ENCODE results near the gene RCOR1. TPM values are rescaled to one million over a fixed set of nuclear protein-coding genes. Genes with fewer than 3 reads are reported as not detected.

RCOR1 gene
- total and polyA plus RNA-seq, 8 donors: 33.2 to 80.3 (median 63.6) TPM

- TF ChIP-seq, protein P1, sequence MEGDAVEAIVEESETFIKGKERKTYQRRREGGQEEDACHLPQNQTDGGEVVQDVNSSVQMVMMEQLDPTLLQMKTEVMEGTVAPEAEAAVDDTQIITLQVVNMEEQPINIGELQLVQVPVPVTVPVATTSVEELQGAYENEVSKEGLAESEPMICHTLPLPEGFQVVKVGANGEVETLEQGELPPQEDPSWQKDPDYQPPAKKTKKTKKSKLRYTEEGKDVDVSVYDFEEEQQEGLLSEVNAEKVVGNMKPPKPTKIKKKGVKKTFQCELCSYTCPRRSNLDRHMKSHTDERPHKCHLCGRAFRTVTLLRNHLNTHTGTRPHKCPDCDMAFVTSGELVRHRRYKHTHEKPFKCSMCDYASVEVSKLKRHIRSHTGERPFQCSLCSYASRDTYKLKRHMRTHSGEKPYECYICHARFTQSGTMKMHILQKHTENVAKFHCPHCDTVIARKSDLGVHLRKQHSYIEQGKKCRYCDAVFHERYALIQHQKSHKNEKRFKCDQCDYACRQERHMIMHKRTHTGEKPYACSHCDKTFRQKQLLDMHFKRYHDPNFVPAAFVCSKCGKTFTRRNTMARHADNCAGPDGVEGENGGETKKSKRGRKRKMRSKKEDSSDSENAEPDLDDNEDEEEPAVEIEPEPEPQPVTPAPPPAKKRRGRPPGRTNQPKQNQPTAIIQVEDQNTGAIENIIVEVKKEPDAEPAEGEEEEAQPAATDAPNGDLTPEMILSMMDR (IDR thresholded peaks at IDR 0.05): no peak
- Histone ChIP-seq H3K27me3 (no peaks in the 10 kb centered on the region), H3K4me1 (peaks cover 0 to 33% of the 10 kb centered on the region in 2 donors), H3K4me3 (no peak overlapping the region), H3K36me3 (no peaks in the 10 kb centered on the region), H3K9me3 (no peaks in the 10 kb centered on the region), H3K27ac (no peak overlapping the region)
- DNase-seq (no peak), ATAC-seq (no peak)
- intact Hi-C loops (cut with DNase I): no loop called here
These were observed 75.3 kb downstream of the RCOR1 start for GRCh38 chr14:102667703-102668102.

DNA sequence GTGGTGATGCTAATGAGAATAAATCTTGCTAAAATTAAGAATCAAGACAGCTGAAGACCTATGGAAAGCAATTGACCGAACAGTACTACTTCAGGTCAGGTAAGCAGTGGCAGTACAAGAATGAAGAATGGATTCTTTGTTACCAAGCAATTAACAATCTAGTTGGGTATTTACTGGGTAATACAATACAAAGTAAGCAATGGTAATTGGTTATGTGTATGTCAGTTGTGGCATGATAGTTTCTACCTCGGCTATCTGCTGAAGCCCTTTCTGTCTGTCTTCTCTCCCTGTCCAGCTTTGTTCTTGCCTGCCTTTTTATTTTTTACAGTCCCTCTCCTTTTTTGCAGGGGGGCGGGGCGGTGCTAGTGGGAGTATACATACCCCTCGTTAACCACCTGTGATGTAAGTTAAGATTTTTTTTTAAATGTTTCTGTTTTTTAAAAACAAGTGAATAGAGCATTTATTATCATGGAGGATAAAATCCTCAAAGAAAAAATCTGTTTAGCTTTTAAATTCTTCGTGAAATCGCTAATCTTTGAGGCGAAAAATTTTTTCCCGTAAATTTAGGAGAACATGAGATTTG lies 75.9 kb downstream of the RCOR1 start:
- ATAC-seq (no peak), DNase-seq (no peak)
- H3K4me3 ChIP-seq: no peak overlapping the region
- H3K4me1 ChIP-seq: peaks cover 0 to 27% of the 10 kb centered on the region in 2 donors
- intact Hi-C loops (cut with DNase I): no loop called here
- TF ChIP-seq, protein P1 (IDR thresholded peaks at IDR 0.05): no peak
- peaks cover 0 to under 1% of the 10 kb centered on the region in 2 donors for H3K36me3 ChIP-seq
- H3K9me3 ChIP-seq: no peaks in the 10 kb centered on the region
- H3K27me3 ChIP-seq: no peaks in the 10 kb centered on the region
- H3K27ac ChIP-seq: no peak overlapping the region

DNA sequence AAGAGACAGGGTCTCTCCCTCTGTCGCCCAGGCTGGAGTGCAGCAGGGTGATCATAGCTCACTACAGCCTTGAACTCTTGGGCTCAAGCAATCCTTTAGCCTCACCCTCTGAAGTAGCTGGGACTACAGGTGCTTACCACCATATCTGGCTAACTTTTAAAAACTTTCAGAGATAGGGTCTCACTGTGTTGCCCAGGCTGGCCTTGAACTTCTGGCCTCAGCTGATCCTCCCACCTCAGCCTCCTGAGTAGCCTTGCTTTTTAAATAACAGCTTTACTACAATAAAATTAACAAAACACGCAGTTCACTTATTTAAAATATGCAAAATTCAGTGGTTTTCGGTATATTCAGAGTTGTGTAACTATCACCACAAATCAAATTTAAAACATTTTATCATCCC lies 79.0 kb downstream of the RCOR1 start:
- no peaks in the 10 kb centered on the region for H3K27me3 ChIP-seq
- H3K4me3 ChIP-seq: no peak overlapping the region
- ATAC-seq (no peak), DNase-seq (no peak)
- H3K4me1 ChIP-seq: peaks cover 0 to 12% of the 10 kb centered on the region in 2 donors
- H3K27ac ChIP-seq: no peak overlapping the region
- no peaks in the 10 kb centered on the region for H3K9me3 ChIP-seq
- TF ChIP-seq, protein P1 (IDR thresholded peaks at IDR 0.05): no peak
- intact Hi-C loops (cut with DNase I): no loop called here
- peaks cover 0 to 7% of the 10 kb centered on the region in 2 donors for H3K36me3 ChIP-seq

DNA sequence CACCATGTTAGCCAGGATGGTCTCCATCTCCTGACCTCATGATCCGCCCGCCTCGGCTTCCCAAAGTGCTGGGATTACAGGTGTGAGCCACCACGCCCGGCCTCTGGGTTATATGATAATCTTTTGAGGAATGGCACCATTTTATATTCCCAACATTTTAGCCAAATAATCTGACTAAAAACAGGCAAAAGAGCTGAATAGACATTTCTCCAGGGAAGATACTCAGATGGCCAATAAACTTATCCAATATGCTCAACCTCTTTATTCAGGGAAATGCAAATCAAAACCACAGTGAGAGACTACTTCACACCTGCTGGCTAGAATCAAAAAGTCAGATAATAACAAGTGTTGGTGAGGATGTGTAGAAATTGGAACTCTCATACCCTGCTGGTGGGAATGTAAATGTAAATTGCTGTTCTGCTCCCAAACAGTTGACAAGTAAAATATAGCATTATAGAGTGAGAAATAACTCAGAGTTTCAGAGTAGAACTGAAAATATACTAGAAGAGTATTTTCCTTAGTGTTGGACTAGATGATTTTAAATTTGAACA lies 80.0 kb downstream of the RCOR1 start:
- TF ChIP-seq, protein P1 (IDR thresholded peaks at IDR 0.05): no peak
- Histone ChIP-seq H3K4me1 (peaks cover 0 to 7% of the 10 kb centered on the region in 2 donors), H3K4me3 (no peak overlapping the region), H3K27me3 (no peaks in the 10 kb centered on the region), H3K9me3 (no peaks in the 10 kb centered on the region), H3K27ac (no peak overlapping the region), H3K36me3 (peaks cover 0 to 7% of the 10 kb centered on the region in 2 donors)
- DNase-seq (no peak), ATAC-seq (no peak)
- intact Hi-C loops (cut with DNase I): no loop called here

- TF ChIP-seq, protein P1 (IDR thresholded peaks at IDR 0.05): no peak
- Histone ChIP-seq H3K4me3 (no peak overlapping the region), H3K27me3 (no peaks in the 10 kb centered on the region), H3K9me3 (no peaks in the 10 kb centered on the region), H3K27ac (no peak overlapping the region), H3K4me1 (no peaks in the 10 kb centered on the region), H3K36me3 (peaks cover 0 to 7% of the 10 kb centered on the region in 2 donors)
- intact Hi-C loops (cut with DNase I): no loop called here
- ATAC-seq (no peak), DNase-seq (no peak)
These were observed 82.9 kb downstream of the RCOR1 start for GRCh38 chr14:102675396-102675795.

Data from left lung (tissue), 10 donors.